ENCODE data around the gene AMDHD2. TPM values are rescaled to one million over a fixed set of nuclear protein-coding genes. Genes with fewer than 3 reads are reported as not detected.

Gene AMDHD2
- total RNA-seq, 1 experiment from 2014 or later: 114 TPM

DNA sequence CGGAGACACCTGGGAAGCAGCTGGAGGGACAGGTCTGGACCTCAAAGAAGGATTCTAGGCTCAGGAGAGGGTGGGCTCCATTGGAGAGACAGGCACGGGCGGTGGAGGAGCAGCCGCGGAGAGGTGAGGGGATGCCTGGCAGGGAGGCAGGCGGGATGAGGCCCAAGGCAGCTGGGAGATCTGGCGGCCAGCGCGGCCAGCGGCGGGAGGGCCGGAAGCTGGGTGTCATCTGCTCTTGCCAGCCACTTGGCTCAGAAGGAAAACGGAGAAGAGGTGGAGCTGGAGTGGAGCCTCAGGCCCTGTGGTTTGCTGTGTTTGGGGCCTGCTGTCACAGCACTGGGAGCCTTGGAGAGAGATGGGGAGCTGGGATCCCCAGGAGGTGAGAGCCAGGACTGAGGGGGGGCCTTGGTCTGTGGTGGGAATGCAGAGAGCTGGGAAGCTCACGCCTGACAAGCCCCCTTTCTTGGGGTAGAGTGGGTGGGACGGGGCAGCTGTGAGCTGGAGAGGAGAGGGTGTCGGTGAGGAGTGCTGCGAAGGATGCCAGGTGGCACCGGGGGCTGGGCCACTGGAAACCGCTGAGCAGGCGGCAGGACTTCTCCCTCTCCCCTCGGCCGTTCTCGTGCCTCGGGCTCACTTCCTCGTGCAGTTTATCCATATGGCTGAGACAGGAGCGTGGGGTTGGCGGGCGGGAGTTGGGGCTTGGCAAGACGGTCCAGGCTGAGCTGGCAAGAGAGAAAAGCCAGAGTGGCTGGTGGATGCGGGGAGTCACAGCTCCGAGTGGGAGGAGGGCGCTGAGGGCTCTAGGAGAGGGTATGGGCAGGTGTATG lies 37.2 kb upstream of the AMDHD2 start:
- no peak for DNase-seq (ENCODE audit: low spot score)

DNA sequence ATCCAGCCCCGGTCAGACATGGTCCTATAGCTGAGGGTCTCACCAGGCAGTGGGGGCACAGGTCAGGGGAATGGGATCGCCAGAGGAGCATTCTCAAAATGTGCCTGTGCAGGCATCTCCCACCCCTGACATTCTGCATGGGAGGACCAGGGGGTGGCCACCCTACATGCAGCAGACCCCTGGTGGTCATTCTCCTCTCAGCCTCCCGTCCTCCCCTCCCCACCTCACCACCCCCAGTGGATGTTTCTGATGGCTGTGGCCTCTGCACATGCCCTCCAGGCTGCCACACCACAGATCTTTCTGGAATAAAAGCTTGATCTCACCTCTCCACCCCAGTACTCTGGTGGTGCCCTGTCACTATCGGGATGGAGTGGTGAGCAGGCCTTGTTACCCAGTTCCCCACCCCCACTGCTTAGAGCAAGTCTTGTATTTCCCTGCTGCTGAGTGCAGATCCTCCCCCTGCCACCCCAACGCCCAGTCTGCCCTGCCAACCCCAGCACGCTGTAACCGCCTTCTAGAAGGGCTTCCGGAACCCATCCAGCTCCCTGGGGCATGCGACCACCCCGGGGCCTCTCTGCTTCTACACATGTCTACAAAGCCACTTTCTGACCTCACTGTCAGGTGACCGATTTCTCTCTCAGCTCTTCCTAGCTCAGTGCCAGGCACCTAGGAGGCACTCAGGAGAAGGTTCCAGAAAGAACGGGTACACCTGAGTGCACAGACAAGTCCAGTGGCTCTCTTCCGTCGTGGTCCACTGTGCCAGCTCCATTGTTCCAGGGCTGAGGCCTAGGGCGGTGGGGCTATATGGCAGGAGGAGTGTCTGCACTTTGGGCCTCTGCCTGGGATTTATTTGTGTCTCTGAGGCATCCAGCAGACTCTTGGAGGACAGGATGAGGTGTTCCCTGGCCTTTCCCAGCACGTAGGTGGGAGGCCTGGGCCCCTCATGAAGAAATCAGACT lies 36.0 kb upstream of the AMDHD2 start:
- no peak for DNase-seq (ENCODE audit: low spot score)

DNA sequence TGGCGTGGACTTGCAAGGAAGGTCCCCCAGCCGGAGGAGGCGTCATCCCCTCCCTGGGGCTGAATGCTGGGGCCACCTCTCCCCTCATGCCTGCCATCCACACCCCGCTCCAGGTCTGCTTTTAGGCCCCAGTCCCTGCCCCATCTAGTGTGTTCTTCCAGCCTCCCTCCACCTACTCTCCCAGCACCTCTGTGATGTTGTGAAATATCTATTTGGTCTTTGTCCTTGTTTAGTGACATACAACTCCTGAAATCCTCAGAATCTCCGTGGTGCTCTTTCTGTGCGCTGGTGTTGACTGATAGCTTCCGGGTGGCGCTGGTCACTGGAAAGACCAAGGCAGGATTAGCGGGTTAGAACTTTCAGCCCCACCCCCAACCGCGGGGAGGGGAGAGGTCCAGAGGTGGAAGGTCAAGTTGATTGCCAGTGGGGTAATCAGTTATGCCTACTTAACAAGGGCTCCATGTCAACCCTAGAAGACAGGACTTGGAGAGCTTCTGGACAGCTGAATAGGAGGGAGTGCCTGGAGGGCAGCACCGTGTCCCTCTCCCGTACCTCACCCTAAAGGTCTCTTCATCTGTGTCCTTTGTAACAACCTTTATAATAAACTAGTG lies 35.2 kb upstream of the AMDHD2 start:
- DNase-seq (ENCODE audit: low spot score): no peak

DNA sequence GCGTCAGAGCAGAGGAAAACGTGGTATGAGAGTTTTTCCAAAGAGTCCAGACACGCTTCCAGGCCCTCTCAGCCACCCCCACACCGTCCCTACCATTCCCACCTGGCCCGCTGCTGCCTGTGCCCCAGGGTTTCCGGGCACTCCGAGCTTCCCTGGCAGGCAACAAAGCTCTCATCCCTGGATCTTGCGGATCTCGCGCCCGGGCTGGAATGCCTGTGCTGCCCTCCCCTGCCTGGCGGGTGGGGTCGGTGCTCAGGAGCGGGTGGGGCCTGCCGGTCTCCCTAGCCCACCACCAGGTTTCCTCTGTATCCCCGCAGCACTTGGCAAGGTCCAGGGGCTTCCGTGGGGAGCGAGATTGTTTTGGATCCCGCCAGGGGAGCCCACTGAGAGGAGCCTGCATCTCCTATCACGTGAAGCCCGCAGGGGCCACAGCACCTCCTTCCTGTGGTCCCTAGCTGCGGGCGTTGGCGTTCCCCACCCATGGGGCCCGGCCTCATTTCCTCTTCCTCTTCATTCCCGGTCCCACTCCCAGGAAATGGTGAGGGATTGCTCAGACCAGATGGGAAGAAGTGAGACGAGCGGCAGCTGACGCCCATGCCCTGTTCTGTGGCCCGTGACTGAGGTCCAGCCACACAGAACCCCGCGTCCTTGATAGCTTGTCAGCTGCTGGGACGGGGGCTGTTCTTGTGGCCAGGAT lies 34.2 kb upstream of the AMDHD2 start:
- no peak for DNase-seq (ENCODE audit: low spot score)

DNA sequence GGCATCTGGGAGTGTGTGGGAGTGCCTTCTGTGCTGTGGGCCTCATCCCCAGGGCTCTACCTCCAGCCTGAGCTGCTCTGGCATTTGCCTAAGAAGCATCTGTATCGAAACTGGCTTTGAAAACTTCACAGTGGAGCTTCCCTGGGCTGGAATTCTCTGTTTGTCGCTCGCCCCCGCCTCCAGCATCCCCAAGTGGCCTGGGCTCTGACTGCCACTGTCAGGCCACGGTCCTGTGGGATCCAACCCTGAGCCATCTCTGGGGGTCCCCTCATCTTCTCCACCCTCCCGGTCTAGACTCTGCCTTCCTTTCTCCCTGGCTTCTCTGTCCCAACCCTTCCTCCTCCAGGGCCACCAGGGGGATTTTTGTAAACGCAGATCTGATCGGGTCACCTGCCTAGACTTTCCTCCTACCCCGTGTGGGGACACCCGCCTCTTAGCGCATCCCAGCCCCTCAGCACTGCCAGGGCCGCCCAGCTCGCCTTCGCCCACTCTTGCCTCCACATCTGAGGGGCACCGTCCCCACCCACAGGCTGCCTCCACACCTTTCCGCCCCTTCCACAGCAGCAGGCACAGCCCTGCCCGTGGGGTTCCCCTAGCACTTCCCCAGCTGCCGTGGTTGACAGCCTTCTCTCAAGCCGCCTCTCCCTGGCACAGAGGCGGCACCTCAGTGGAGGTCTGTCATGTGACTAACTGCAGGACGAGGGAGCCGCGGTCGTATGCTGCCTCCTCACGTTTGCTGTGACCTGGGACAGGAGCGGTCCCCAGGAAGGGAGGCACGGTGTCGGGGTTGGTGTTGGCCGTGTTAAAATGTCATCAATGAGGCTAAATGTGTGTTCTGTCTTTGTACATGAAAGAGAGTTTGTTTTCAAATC lies 33.3 kb upstream of the AMDHD2 start:
- DNase-seq (ENCODE audit: low spot score): no peak

DNA sequence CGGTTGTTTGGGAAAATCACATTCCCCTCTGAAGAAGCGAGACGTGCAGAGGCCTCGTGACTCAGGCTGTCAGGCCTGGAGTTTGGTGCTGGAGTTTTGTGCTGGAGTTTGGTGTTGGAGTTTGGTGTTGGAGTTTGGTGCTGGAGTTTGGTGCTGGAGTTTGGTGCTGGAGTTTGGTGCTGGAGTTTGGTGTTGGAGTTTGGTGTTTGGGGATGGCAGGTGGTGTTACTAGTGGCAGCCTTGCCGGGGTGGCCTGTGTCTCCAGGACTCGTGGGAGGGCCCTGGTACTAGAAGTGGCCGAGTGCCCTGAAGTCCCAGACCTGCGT lies 32.7 kb upstream of the AMDHD2 start:
- DNase-seq (ENCODE audit: low spot score): no peak

DNA sequence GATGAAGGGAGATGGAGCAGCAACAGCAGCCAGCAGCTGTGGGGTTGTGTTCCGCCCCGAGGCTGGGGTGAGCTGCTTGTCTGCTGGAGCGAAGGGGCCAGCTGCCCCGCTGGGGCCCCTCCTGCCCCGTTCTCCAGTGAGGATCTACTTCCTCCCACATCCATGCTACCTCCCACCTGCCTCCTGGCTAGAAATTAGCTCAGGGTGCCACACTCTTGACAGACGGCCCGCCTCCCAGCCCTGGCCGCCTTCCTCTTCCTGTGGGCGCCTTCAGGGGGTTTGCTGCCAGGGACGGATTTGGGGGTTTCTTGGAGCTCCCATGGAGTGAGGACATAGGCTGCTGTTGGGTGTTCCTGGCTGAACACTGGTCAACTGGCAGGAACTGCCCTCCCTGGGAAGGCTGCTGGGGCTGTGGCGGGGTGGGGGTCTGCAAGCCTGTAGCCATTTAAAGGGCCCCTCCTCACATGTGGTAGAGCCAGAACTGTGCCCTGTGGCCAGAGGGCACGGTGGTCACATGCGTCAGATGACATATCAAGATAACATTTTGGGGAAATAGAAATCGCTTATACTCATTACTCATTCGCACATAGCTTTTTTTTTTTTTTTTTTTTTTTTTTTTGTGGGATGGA lies 32.2 kb upstream of the AMDHD2 start:
- DNase-seq (ENCODE audit: low spot score): no peak

DNA sequence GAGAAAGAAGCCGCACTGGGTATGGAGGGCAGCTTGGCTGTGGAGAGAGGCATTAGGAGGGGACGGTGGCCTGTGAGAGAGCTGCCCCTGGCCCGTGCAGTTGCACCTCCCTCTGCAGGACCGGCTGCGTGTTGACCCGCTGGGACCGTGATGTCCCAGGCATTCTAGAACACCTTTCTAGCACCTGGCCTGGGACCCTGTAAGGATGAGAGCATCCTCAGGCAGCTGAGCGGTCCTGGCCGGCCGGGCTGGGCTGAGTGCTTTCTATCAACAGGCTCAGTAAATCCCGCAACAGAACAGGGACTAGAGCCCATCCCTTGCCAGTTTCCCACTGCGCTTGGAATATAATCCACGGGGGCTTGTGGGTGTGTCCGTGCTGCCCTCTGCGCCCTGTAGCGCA lies 30.6 kb upstream of the AMDHD2 start:
- DNase-seq (ENCODE audit: low spot score): no peak

DNA sequence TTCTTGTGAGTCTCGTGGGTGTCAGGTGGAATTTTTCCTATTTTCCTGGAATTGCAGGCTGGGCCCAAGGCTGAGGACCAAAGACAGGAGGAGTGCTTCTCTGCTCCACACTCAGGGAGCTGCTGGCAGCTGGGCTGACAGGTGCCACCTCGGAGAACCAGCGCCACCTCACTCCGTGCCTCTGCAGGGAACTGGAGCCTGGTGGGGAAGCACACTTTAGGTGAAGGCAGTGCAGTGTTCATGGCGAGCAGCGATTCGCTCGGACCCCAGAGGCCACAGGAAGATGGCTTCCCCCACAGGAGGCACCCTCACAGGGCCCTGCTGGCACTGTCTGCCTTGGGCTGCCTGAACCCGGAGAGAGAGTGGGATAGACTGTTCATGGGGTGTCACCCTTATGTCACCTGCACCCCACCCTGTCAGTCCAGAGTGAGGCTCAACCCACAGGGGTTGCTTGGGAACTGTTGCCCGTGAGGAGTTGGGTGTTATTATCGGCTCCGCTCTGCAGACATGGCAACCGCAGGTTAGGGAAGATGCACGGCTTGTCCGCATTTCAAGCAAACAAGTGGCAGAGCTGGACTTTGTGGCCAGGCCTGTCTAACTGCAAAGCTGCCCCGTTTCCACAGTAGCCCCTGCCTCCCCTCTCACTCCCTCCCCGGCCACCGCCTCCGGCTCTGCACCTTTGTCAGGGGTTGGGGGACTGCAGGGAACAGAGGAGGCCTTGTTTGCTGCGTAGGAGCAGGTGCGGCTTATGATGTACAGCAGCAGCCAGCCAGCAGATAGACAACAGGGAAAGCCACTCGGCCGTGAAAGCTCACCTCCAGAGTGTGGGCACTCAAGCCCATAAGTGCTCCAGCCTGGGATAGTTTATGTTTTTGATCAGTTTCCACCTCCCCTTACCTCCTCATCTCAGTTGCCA lies 29.7 kb upstream of the AMDHD2 start:
- DNase-seq (ENCODE audit: low spot score): no peak

DNA sequence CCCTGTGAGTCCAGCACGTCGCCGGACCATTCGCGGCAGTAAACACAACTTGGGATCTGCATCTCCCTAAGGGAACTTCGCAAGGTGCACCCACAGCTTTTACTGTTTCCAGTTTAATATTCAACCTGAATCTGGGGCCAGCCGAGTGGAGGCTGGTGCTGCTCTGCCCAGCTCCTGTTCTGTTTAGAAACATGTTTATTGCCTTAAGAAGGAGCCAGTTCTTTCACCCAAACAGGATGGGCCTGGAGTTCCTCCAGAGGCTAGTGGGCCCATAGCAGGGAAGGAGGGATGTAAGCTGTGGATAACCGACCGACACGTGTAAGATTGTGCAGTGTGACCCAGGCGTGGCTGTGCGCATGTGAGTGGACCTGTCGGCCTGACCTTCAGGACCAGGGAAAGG lies 27.9 kb upstream of the AMDHD2 start:
- no peak for DNase-seq (ENCODE audit: low spot score)

DNA sequence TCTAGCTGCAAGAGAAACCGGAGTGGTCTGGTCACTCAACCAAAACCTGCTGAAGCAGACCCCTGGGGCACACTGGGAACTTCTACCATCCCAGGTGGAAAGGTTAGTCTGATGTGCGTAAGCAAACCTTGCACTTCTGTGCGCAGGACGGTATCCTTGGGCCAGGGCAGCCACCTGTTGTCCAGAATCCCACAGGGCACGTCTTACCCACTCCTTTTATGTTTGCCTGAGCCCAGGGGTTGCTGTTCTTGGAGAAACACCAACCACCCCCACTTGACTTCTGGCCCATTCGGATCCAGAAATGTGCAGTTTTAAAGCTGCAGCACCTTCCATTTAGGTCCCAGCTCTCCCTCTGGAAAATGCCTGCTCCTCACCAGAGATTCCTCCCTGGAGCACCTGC lies 26.6 kb upstream of the AMDHD2 start:
- DNase-seq (ENCODE audit: low spot score): no peak

DNA sequence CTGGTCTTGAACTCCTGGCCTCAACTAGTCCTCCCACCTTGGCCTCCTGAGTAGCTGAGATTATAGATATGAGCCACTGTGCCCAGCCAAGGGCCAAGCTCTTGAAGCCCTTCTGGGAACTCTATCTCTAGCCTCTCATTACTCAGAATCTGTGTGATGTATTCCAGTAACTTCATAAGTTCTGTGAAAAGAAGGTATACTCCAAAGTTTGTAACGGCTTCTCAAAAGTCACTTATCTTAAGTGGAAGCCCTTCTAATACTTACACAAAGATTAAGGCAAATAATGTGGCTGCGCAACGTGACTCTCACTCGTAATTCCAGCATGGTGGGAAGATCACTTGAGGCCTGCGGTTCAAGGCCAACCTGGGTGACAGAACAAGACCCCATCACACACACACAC lies 25.6 kb upstream of the AMDHD2 start:
- DNase-seq (ENCODE audit: low spot score): no peak

DNA sequence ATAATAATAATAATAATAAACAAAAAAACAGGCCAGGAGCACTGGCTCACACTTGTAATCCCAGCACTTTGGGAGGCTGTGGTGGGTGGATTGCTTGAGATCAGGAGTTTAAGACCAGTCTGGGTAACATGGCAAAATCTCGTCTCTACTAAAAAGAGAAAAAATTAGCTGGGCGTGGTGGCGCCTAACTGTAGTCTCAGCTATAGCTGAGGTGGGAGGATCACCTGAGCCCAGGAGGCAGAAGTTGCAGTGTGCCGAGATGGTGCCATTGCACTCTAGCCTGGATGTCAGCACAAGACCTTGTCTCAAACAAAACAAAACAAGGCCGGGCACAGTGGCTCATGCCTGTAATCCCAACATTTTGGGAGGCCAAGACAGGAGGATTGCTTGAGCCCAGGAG lies 25.1 kb upstream of the AMDHD2 start:
- DNase-seq (ENCODE audit: low spot score): no peak

DNA sequence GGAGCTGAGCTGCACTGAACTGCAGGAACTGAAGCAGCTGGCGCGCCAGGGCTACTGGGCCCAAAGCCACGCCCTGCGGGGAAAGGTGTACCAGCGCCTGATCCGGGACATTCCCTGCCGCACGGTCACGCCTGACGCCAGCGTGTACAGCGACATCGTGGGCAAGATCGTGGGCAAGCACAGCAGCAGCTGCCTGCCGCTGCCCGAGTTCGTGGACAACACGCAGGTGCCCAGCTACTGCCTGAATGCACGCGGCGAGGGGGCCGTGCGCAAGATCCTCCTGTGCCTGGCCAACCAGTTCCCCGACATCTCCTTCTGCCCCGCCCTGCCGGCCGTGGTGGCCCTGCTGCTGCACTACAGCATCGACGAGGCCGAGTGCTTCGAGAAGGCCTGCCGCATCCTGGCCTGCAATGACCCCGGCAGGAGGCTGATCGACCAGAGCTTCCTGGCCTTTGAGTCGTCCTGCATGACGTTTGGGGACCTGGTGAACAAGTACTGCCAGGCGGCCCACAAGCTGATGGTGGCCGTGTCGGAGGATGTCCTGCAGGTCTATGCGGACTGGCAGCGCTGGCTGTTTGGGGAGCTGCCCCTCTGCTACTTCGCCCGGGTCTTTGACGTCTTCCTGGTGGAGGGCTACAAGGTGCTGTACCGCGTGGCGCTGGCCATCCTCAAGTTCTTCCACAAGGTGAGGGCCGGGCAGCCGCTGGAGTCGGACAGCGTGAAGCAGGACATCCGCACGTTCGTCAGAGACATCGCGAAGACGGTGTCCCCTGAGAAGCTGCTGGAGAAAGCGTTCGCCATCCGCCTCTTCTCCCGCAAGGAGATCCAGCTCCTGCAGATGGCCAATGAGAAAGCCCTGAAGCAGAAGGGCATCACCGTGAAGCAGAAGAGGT lies 23.7 kb upstream of the AMDHD2 start:
- DNase-seq (ENCODE audit: low spot score): no peak

DNA sequence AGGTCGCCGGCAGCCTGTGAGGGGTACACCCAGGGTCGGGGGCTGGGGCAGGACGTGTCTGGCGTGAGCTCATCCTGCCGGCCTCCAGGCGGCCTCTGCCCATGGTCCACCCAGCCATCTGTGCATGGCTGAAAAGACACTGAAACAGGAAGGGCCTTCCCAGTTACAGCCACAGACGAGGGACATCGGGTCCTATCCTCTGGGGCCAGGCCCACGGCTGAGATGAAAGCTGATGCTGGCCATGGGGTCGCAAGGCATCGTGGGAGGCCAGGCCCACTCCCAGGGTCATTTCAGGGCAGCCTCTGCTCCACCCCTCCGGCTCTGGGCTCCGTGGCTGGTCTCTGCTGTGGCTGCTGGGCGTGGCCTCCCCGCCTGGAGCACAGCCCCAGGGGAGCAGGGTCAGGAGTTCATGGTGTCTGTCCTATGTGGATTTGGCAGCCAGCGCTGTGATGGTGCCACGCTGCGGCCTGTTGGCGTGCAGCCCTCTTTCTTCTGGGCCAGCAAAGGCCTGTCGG lies 23.0 kb upstream of the AMDHD2 start:
- DNase-seq (ENCODE audit: low spot score): no peak

DNA sequence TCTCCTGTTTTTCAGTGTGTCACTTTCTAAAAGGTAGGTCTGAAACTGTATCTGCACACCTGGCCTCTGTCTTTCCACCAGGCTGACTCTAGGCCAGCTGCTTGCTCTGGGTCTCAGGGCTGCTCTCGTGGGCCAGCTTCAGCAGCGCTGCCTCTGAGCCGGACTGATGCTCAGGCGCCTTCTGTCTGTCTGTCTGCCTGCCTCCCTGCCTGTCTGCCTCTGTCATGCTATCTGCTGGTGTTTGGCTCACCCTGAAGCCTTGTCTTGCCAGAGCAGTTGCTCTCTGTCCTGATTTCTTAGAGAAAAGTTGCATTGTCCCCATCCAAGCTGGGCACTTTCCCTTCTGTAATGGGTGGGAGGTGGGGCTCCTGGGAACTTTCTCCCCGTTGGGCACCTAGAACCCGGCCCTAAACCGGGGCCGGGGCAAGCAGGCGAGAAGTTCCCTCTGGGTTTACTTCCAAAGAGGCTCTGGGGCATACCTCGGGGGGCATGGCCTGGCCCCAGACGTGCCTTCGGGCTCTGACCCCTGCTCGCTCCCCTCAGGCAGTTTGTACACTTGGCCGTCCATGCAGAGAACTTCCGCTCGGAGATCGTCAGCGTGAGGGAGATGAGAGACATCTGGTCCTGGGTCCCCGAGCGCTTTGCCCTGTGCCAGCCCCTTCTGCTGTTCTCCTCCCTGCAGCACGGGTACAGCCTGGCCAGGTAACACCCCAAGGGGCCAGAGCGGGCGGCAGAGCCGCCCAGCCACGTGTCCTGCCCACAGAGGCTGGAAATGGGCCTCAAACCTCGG lies 22.3 kb upstream of the AMDHD2 start:
- DNase-seq (ENCODE audit: low spot score): no peak
